NCI-H345 (cell line): Measurements from ENCODE around the gene STAB2.
"Not testable (repeated sequence)": the region's sequence is repeated elsewhere in the genome, so short reads cannot be mapped to it uniquely, and the experiment has no call there.

ENCODE experiments used
- DNase-seq: peaks from one replicate; lab custom pipeline; 2025; lab: John Stamatoyannopoulos, UW

The STAB2 gene

GRCh38 chr12:103809639-103810038 is 222.6 kb downstream of the STAB2 start:
- DNase-seq = not testable (repeated sequence)

- DNase-seq = no peak
These were observed 223.0 kb downstream of the STAB2 start for GRCh38 chr12:103810111-103810510.

- no peak for DNase-seq
These were observed 224.7 kb downstream of the STAB2 start for GRCh38 chr12:103811791-103812190.

- no peak for DNase-seq
These were observed 225.7 kb downstream of the STAB2 start for GRCh38 chr12:103812789-103813188.

- no peak for DNase-seq
These were observed 226.4 kb downstream of the STAB2 start for GRCh38 chr12:103813426-103813825.

GRCh38 chr12:103813949-103814348 is 226.9 kb downstream of the STAB2 start:
- no peak for DNase-seq

- DNase-seq = no peak
These were observed 227.4 kb downstream of the STAB2 start for GRCh38 chr12:103814436-103814835.
